GM12864 (cell line): ENCODE data around the gene ATP5MG.

Source experiments
- DNase-seq: peaks from one replicate; pipeline ENCODE4 v3.0.0-alpha.2; 2011; ENCODE audit warnings: low read depth
- H3K4me3 ChIP-seq: 2 replicates; pipeline ENCODE4 v1.5.1; 2011; ENCODE audit warnings: mild to moderate bottlenecking, low read depth, low read length, control low read depth
- TF ChIP-seq, protein P1 (sequence below): IDR thresholded peaks from 2 replicates; pipeline ENCODE4 v1.5.1; 2011; ENCODE audit warnings: low read depth, mild to moderate bottlenecking, moderate library complexity, low read length, control low read depth, inconsistent platforms; ENCODE audit errors: missing control alignments

ATP5MG gene

DNA sequence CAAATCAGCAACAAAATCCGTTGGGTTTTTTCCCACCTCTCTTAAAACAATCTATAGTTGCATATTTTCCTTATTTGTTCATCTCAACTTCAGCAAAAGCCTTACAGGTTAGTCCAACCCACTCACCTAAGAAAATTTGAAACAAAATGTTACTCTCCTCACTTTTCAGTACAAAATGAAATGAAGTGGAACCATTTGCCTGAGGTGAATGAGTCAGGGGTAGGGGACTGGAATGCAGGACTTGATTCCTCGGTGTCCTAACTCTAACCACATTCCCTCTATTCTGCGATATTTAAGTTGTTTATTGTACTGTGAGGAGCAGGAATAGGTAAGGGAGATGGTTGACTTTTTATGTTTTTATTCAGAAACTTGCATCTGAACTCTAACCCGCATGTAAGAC is 16.4 kb downstream of the ATP5MG start:
- TF ChIP-seq, protein P1, sequence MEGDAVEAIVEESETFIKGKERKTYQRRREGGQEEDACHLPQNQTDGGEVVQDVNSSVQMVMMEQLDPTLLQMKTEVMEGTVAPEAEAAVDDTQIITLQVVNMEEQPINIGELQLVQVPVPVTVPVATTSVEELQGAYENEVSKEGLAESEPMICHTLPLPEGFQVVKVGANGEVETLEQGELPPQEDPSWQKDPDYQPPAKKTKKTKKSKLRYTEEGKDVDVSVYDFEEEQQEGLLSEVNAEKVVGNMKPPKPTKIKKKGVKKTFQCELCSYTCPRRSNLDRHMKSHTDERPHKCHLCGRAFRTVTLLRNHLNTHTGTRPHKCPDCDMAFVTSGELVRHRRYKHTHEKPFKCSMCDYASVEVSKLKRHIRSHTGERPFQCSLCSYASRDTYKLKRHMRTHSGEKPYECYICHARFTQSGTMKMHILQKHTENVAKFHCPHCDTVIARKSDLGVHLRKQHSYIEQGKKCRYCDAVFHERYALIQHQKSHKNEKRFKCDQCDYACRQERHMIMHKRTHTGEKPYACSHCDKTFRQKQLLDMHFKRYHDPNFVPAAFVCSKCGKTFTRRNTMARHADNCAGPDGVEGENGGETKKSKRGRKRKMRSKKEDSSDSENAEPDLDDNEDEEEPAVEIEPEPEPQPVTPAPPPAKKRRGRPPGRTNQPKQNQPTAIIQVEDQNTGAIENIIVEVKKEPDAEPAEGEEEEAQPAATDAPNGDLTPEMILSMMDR, result no peak
- no peak for DNase-seq
- no peak overlapping the region for H3K4me3 ChIP-seq

DNA sequence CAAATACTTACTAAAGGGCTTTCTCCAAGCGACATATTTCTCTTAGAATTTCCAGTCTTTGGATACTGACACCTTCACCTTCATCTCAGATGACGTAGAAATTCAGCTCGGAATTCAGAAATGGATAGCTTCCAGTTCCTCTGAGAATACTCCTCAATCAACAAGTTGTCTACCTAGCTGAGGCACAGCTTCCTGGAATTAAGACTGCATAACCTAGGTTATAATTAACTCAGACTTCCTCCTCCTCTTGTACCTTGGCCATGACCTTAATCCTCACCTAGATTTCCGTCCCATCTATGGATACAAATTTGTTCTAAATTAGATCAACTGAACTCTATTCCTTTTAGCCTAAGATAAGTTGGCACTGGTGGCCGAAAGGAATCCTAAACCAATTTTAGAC is 17.4 kb downstream of the ATP5MG start:
- no peak for DNase-seq
- TF ChIP-seq, protein P1, result no peak
- no peak overlapping the region for H3K4me3 ChIP-seq

DNA sequence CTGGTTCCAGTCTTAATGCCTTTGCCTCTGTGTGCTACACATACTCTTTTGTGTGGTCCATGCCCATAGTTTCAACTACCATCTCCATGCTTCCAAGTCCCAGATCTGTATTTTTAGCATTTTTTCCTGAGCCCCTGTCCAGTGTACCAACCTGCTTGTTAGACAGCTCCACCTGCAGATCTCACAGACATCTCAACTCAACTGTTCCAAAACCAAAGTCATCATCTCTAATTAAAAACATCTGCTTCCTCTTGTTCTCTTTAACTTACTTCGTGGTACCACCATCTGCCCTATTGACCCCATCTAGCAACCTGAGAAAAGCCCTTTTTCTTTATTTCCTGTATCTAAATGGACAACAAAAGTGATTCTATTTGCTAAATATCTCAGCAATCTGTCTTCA is 26.3 kb downstream of the ATP5MG start:
- DNase-seq, result no peak
- TF ChIP-seq, protein P1, result no peak
- H3K4me3 ChIP-seq, result no peak overlapping the region

DNA sequence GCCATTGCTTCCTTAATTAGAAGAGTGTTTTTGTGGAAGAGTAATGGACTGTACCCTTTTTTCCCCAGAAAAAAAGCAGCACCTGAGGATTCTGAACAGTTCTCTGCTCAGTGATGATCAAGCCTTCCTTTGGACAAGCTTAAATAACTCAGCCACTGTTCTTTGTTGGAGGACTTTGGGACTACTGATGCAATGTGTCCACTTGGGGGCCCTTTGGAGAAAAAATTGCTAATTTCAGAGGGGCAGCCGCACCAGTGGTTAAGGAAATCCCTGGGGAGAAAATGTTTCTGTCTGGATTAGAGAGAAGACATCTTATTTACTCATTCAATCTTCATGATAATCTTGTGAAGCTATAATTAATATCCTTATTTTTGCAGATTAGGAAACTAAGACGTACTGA is 29.6 kb downstream of the ATP5MG start:
- no peak overlapping the region for H3K4me3 ChIP-seq
- no peak for DNase-seq
- TF ChIP-seq, protein P1, result no peak

DNA sequence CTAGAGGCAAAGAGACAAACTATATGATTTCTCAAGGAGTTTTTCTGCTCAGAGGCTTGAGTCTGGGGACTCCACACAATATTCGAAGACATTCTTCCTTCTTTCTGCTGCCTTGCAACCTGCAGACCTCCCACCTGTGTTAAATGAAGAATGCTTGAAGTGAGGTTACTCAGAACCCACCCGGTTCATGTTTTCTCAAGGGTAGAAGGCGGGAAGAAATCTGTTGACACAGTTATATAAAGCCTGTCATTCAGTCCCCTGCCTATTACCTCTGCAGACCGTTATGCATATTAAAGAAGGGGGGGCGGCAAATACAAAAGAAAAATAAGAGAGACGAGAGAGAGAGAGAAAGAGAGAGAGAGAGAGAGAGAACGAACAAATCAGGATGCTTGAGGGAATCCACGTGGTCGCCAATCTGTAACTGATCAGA is 32.7 kb downstream of the ATP5MG start:
- peak overlapping the region; percentile 95 for H3K4me3 ChIP-seq
- TF ChIP-seq, protein P1, result no peak
- DNase-seq, result no peak

DNA sequence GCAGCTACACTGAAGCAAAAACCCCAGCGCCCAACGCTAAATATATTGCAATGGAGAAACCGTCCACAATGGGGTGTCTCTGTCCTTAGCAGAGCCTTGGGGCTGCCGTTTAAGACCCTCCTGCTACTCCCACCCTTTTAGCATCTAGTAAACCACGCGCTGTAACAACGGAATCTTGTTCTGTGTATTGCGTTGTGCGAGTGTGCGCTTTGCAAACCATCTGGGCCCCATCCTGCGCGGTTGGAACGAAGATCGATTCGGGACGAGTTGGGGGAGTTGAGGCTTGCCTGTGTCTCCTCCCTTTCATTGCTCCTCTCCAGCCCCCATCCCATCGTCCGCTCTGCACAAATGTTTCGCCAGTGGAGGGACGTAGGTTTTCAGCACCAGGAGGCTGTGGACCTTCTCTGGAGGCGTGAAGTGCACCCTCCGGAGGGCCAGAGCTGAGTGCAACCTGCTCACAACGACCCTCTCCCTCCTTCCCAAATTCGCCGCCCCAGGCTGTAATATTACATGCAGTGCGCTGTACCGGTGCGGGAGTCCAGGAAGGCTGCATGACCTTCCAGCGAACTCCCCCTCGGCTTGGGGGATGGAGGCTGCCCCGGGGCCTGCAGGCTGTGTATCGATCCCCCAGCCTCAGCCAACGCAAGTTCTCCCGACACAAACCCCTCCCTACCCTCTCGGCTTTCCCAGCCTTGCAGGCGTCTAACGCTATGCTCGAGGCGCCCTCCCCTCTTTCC is 33.3 kb downstream of the ATP5MG start:
- TF ChIP-seq, protein P1, result no peak
- H3K4me3 ChIP-seq, result peak overlapping the region; percentile 95
- DNase-seq, result no peak
